Measurements from ENCODE around the gene DCLK3. TPM values are rescaled to one million over a fixed set of nuclear protein-coding genes. Genes with fewer than 3 reads are reported as not detected.

DCLK3 gene
- total RNA-seq, 2 donors from 2014 or later: 0.80 TPM; not detected in 1

DNA sequence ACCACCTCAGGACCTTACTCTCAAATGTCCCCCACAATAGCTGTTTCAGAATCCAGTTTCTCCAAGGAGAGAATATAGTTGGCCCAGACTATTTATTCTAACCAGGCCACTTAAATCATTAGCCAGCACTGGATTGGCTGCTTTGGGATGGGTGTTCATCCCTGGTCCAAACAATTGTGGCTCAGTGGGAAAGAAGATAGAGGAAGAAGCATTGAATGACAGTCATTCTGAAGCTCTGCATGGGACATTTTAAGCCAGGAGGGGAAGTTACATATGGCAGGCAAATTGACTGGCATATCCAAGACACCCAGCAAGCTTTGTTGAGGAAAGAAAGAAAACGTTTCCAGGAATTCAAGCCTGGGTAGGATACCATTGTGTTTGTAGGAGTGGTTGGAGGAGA lies 5.6 kb upstream of the DCLK3 start:
- H3K27ac ChIP-seq: no peak overlapping the region
- intact Hi-C loops (cut with DNase I): no loop called here
- no peak for DNase-seq (ENCODE audit: low spot score)
- no peak for TF ChIP-seq POLR2A (IDR thresholded peaks at IDR 0.05)
- TF ChIP-seq, protein P1, sequence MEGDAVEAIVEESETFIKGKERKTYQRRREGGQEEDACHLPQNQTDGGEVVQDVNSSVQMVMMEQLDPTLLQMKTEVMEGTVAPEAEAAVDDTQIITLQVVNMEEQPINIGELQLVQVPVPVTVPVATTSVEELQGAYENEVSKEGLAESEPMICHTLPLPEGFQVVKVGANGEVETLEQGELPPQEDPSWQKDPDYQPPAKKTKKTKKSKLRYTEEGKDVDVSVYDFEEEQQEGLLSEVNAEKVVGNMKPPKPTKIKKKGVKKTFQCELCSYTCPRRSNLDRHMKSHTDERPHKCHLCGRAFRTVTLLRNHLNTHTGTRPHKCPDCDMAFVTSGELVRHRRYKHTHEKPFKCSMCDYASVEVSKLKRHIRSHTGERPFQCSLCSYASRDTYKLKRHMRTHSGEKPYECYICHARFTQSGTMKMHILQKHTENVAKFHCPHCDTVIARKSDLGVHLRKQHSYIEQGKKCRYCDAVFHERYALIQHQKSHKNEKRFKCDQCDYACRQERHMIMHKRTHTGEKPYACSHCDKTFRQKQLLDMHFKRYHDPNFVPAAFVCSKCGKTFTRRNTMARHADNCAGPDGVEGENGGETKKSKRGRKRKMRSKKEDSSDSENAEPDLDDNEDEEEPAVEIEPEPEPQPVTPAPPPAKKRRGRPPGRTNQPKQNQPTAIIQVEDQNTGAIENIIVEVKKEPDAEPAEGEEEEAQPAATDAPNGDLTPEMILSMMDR (IDR thresholded peaks at IDR 0.05): no peak
- no peak for TF ChIP-seq POLR2AphosphoS5 (IDR thresholded peaks at IDR 0.05)
- H3K27me3 ChIP-seq (replicated peaks; ENCODE audit: insufficient read depth): no peaks in the 10 kb centered on the region
- WGBS: 47% methylated on average over 1 of the region's 1 CpG
- no peaks in the 10 kb centered on the region for H3K9me3 ChIP-seq
- no peaks in the 10 kb centered on the region for H3K4me1 ChIP-seq (replicated peaks)
- no peaks in the 10 kb centered on the region for H3K36me3 ChIP-seq
- no peak overlapping the region for H3K4me3 ChIP-seq

DNA sequence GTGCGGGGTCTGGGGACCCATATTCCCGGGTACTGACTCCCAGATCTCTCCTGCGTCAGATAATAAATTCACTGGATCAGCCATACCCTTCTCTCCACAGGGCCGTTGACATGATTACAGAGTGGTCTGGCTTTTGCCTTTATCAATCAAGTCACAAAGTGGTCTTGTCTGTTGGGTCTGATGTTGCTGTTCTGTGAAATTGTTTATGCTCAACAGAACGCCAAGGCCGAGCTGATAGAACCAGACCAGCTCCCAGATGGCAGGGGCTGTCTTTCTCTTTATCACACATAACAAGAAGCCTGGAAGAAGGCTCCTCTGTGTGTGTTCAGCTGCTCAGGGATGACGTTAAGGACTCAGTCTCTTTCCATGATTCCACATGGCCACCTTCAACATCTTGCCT lies 751 bp upstream of the DCLK3 start:
- TF ChIP-seq POLR2A (IDR thresholded peaks at IDR 0.05): no peak
- TF ChIP-seq, protein P1 (IDR thresholded peaks at IDR 0.05): no peak
- TF ChIP-seq POLR2AphosphoS5 (IDR thresholded peaks at IDR 0.05): no peak
- DNase-seq (ENCODE audit: low spot score): no peak
- Histone ChIP-seq H3K9me3 (no peaks in the 10 kb centered on the region), H3K27me3 (replicated peaks; ENCODE audit: insufficient read depth) (peaks cover 6% of the 10 kb centered on the region), H3K36me3 (no peaks in the 10 kb centered on the region), H3K4me3 (no peak overlapping the region), H3K4me1 (replicated peaks) (no peaks in the 10 kb centered on the region), H3K27ac (no peak overlapping the region)
- intact Hi-C loops (cut with DNase I): no loop called here
- WGBS: 85% methylated on average over 7 of the region's 7 CpGs

DNA sequence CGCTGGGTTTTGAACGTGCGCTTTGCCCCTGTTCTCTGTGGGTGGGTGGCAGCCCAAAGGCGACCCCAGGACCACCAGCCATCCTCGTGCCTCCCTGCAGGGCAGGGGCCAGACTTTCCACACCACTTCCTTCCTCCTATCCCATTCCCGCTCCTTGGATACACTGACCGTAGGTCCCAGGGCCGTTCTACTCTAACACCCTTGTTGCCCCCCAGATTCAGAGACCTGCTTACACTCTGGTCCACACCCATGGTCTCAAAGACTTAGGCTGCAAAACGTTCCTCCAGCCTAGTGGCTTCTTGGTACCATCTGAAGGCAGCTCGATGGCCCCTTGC lies 318 bp upstream of the DCLK3 start:
- Histone ChIP-seq H3K4me1 (replicated peaks) (no peaks in the 10 kb centered on the region), H3K9me3 (no peaks in the 10 kb centered on the region), H3K27ac (no peak overlapping the region), H3K36me3 (no peaks in the 10 kb centered on the region), H3K27me3 (replicated peaks; ENCODE audit: insufficient read depth) (peaks cover 6% of the 10 kb centered on the region), H3K4me3 (no peak overlapping the region)
- WGBS: 35% methylated on average over 10 of the region's 10 CpGs
- intact Hi-C loops (cut with DNase I): no loop called here
- no peak for TF ChIP-seq POLR2A (IDR thresholded peaks at IDR 0.05)
- no peak for DNase-seq (ENCODE audit: low spot score)

- Histone ChIP-seq H3K27ac (no peak overlapping the region), H3K36me3 (no peaks in the 10 kb centered on the region), H3K9me3 (no peaks in the 10 kb centered on the region), H3K4me3 (no peak overlapping the region), H3K4me1 (replicated peaks) (no peaks in the 10 kb centered on the region), H3K27me3 (replicated peaks; ENCODE audit: insufficient read depth) (peaks cover 6% of the 10 kb centered on the region)
- WGBS: 64% methylated on average over 10 of the region's 10 CpGs
- TF ChIP-seq POLR2AphosphoS5 (IDR thresholded peaks at IDR 0.05): no peak
- TF ChIP-seq, protein P1 (IDR thresholded peaks at IDR 0.05): no peak
- no peak for TF ChIP-seq POLR2A (IDR thresholded peaks at IDR 0.05)
- intact Hi-C loops (cut with DNase I): no loop called here
- no peak for DNase-seq (ENCODE audit: low spot score)
Observed at GRCh38 chr3:36762918-36763849, 1.2 kb downstream of the DCLK3 start.

DNA sequence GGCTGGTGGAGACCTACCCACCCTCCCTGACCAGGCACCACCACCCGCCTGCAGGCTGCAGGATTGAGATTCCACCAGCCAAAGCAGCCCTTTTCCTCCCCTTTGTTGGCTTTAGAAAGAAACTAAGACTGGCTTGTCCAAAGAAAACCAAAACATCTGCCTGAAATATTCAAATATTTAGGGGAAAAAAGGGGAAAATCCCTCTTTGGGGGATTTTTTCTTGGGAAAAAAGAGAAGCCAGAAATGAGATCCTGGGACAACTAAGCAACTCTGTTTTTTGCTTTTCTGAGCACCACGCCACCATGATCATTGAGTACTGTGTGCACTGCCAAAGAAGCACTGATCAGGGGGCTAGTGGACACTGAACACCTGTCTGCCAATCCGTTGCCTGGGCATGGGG lies 2.6 kb downstream of the DCLK3 start:
- H3K27me3 ChIP-seq (replicated peaks; ENCODE audit: insufficient read depth): peaks cover 6% of the 10 kb centered on the region
- no peaks in the 10 kb centered on the region for H3K36me3 ChIP-seq
- TF ChIP-seq POLR2A (IDR thresholded peaks at IDR 0.05): no peak
- TF ChIP-seq, protein P1 (IDR thresholded peaks at IDR 0.05): no peak
- intact Hi-C loops (cut with DNase I): no loop called here
- no peak for DNase-seq (ENCODE audit: low spot score)
- no peaks in the 10 kb centered on the region for H3K4me1 ChIP-seq (replicated peaks)
- 94% methylated on average over 3 of the region's 3 CpGs for WGBS
- H3K4me3 ChIP-seq: no peak overlapping the region
- no peak overlapping the region for H3K27ac ChIP-seq
- H3K9me3 ChIP-seq: no peaks in the 10 kb centered on the region

All from prostate gland (tissue), 2 donors.